ENCODE data around the gene EPHA2. TPM values are rescaled to one million over a fixed set of nuclear protein-coding genes. Genes with fewer than 3 reads are reported as not detected.
A peak's percentile ranks its signal among the peaks of the same experiment; 100 is the strongest.

The EPHA2 gene
- total RNA-seq, 2 donors from 2014 or later: not detected

GRCh38 chr1:16153999-16154673 is 1.7 kb downstream of the EPHA2 start:
- DNase-seq (ENCODE audit: low spot score): no peak
- peaks cover 9 to 14% of the 10 kb centered on the region in 2 donors for H3K27me3 Mint-ChIP-seq
- no peak overlapping the region for H3K27ac Mint-ChIP-seq
- H3K4me1 Mint-ChIP-seq (ENCODE audit: low read depth in 2 of 2): peaks cover 15 to 27% of the 10 kb centered on the region in 2 donors
- ATAC-seq: no peak
- H3K36me3 Mint-ChIP-seq: no peaks in the 10 kb centered on the region
- no peak overlapping the region for H3K4me3 Mint-ChIP-seq
- H3K9me3 Mint-ChIP-seq: no peaks in the 10 kb centered on the region

GRCh38 chr1:16153096-16153998 is 2.5 kb downstream of the EPHA2 start:
- H3K27ac Mint-ChIP-seq: no peak overlapping the region
- no peak overlapping the region for H3K4me3 Mint-ChIP-seq
- DNase-seq (ENCODE audit: low spot score): no peak
- peaks cover 9 to 14% of the 10 kb centered on the region in 2 donors for H3K27me3 Mint-ChIP-seq
- H3K36me3 Mint-ChIP-seq: no peaks in the 10 kb centered on the region
- no peaks in the 10 kb centered on the region for H3K9me3 Mint-ChIP-seq
- peaks cover 15 to 27% of the 10 kb centered on the region in 2 donors for H3K4me1 Mint-ChIP-seq (ENCODE audit: low read depth in 2 of 2)
- no peak for ATAC-seq

GRCh38 chr1:16152481-16153087 is 3.3 kb downstream of the EPHA2 start:
- Mint-ChIP-seq H3K27ac (no peak overlapping the region), H3K36me3 (no peaks in the 10 kb centered on the region), H3K4me3 (no peak overlapping the region), H3K27me3 (peaks cover 3 to 7% of the 10 kb centered on the region in 2 donors), H3K9me3 (no peaks in the 10 kb centered on the region), H3K4me1 (ENCODE audit: low read depth in 2 of 2) (peaks cover 7 to 20% of the 10 kb centered on the region in 2 donors)
- ATAC-seq (no peak), DNase-seq (ENCODE audit: low spot score) (no peak)

GRCh38 chr1:16151995-16152384 is 3.9 kb downstream of the EPHA2 start:
- ATAC-seq (no peak), DNase-seq (ENCODE audit: low spot score) (no peak)
- no peaks in the 10 kb centered on the region for H3K36me3 Mint-ChIP-seq
- H3K27ac Mint-ChIP-seq: peak overlapping the region in 1 of 2 donors; percentile 29
- no peaks in the 10 kb centered on the region for H3K9me3 Mint-ChIP-seq
- H3K4me3 Mint-ChIP-seq: no peak overlapping the region
- peaks cover 1 to 3% of the 10 kb centered on the region in 2 donors for H3K27me3 Mint-ChIP-seq
- peaks cover 1 to 15% of the 10 kb centered on the region in 2 donors for H3K4me1 Mint-ChIP-seq (ENCODE audit: low read depth in 2 of 2)

GRCh38 chr1:16151196-16151994 is 4.5 kb downstream of the EPHA2 start:
- no peaks in the 10 kb centered on the region for H3K9me3 Mint-ChIP-seq
- peaks cover 0 to 15% of the 10 kb centered on the region in 2 donors for H3K4me1 Mint-ChIP-seq (ENCODE audit: low read depth in 2 of 2)
- peak overlapping the region in 1 of 2 donors; percentile 29 for H3K27ac Mint-ChIP-seq
- DNase-seq (ENCODE audit: low spot score) (no peak), ATAC-seq (no peak)
- no peaks in the 10 kb centered on the region for H3K36me3 Mint-ChIP-seq
- peaks cover 0 to 3% of the 10 kb centered on the region in 2 donors for H3K27me3 Mint-ChIP-seq
- no peak overlapping the region for H3K4me3 Mint-ChIP-seq

- Mint-ChIP-seq H3K27ac (no peak overlapping the region), H3K4me1 (ENCODE audit: low read depth in 2 of 2) (peaks cover 0 to 15% of the 10 kb centered on the region in 2 donors), H3K27me3 (peaks cover 0 to 5% of the 10 kb centered on the region in 2 donors), H3K4me3 (no peak overlapping the region), H3K36me3 (no peaks in the 10 kb centered on the region), H3K9me3 (no peaks in the 10 kb centered on the region)
- no peak for ATAC-seq
- DNase-seq (ENCODE audit: low spot score): no peak
Measured at GRCh38 chr1:16150508-16150907, 5.4 kb downstream of the EPHA2 start.

- H3K27me3 Mint-ChIP-seq: peaks cover 0 to 5% of the 10 kb centered on the region in 2 donors
- H3K4me3 Mint-ChIP-seq: no peak overlapping the region
- H3K27ac Mint-ChIP-seq: no peak overlapping the region
- no peaks in the 10 kb centered on the region for H3K36me3 Mint-ChIP-seq
- peaks cover 0 to 15% of the 10 kb centered on the region in 2 donors for H3K4me1 Mint-ChIP-seq (ENCODE audit: low read depth in 2 of 2)
- DNase-seq (ENCODE audit: low spot score) (no peak), ATAC-seq (no peak)
- no peaks in the 10 kb centered on the region for H3K9me3 Mint-ChIP-seq
Measured at GRCh38 chr1:16149702-16150488, 6.0 kb downstream of the EPHA2 start.

GRCh38 chr1:16149146-16149545 is 6.7 kb downstream of the EPHA2 start:
- Mint-ChIP-seq H3K4me1 (ENCODE audit: low read depth in 2 of 2) (peaks cover 0 to 15% of the 10 kb centered on the region in 2 donors), H3K27ac (no peak overlapping the region), H3K4me3 (no peak overlapping the region), H3K27me3 (peaks cover 0 to 5% of the 10 kb centered on the region in 2 donors), H3K36me3 (no peaks in the 10 kb centered on the region), H3K9me3 (no peaks in the 10 kb centered on the region)
- no peak for DNase-seq (ENCODE audit: low spot score)
- ATAC-seq: no peak

GRCh38 chr1:16148329-16149092 is 7.4 kb downstream of the EPHA2 start:
- Mint-ChIP-seq H3K4me3 (no peak overlapping the region), H3K9me3 (no peaks in the 10 kb centered on the region), H3K27ac (no peak overlapping the region), H3K36me3 (no peaks in the 10 kb centered on the region), H3K27me3 (peaks cover 0 to 5% of the 10 kb centered on the region in 2 donors), H3K4me1 (ENCODE audit: low read depth in 2 of 2) (peaks cover 0 to 15% of the 10 kb centered on the region in 2 donors)
- DNase-seq (ENCODE audit: low spot score): no peak
- no peak for ATAC-seq

GRCh38 chr1:16147156-16147926 is 8.5 kb downstream of the EPHA2 start:
- peaks cover 0 to 12% of the 10 kb centered on the region in 2 donors for H3K4me1 Mint-ChIP-seq (ENCODE audit: low read depth in 2 of 2)
- H3K27me3 Mint-ChIP-seq: peaks cover 8 to 10% of the 10 kb centered on the region in 2 donors
- no peak overlapping the region for H3K27ac Mint-ChIP-seq
- ATAC-seq: no peak
- no peaks in the 10 kb centered on the region for H3K9me3 Mint-ChIP-seq
- H3K36me3 Mint-ChIP-seq: no peaks in the 10 kb centered on the region
- no peak for DNase-seq (ENCODE audit: low spot score)
- H3K4me3 Mint-ChIP-seq: no peak overlapping the region

GRCh38 chr1:16146279-16147155 is 9.4 kb downstream of the EPHA2 start:
- DNase-seq (ENCODE audit: low spot score) (no peak), ATAC-seq (no peak)
- Mint-ChIP-seq H3K9me3 (no peaks in the 10 kb centered on the region), H3K27ac (no peak overlapping the region), H3K4me1 (ENCODE audit: low read depth in 2 of 2) (peaks cover 0 to 12% of the 10 kb centered on the region in 2 donors), H3K27me3 (peaks cover 13 to 14% of the 10 kb centered on the region in 2 donors), H3K36me3 (no peaks in the 10 kb centered on the region), H3K4me3 (no peak overlapping the region)
